ENCODE data around the gene COX4I1.
A peak's percentile ranks its signal among the peaks of the same experiment; 100 is the strongest.

Gene COX4I1

GRCh38 chr16:85848986-85849385 is 49.5 kb downstream of the COX4I1 start:
- in situ Hi-C loops (cut with MboI; ENCODE audit: low pct_unique_long_range_greater_than_20kb, low sequenced_read_pairs), result no loop called here
- no peak for DNase-seq

DNA sequence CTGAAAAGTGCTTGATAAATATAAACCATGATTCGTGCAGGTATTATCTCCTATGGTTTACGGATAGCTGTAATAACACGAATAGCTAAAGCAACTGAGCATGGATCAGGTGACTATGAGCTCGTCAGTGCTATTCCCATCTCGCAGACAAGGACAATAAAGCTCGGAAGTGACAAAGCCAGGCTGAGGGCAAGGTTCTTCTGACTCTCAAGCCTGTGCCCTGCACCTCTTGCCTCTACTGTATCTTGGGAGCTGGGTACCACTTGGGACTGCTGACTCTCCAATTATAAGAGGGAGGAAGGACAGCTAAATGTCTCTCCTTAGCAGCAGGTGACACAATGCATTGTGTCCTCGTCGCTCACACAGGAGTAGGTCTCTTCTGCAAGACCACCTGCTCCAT is 49.9 kb downstream of the COX4I1 start:
- in situ Hi-C loops (cut with MboI; ENCODE audit: low pct_unique_long_range_greater_than_20kb, low sequenced_read_pairs), result no loop called here
- no peak for DNase-seq

- DNase-seq, result no peak
- in situ Hi-C loops (cut with MboI; ENCODE audit: low pct_unique_long_range_greater_than_20kb, low sequenced_read_pairs), result no loop called here
Measured at GRCh38 chr16:85850344-85850880, 50.9 kb downstream of the COX4I1 start.

DNA sequence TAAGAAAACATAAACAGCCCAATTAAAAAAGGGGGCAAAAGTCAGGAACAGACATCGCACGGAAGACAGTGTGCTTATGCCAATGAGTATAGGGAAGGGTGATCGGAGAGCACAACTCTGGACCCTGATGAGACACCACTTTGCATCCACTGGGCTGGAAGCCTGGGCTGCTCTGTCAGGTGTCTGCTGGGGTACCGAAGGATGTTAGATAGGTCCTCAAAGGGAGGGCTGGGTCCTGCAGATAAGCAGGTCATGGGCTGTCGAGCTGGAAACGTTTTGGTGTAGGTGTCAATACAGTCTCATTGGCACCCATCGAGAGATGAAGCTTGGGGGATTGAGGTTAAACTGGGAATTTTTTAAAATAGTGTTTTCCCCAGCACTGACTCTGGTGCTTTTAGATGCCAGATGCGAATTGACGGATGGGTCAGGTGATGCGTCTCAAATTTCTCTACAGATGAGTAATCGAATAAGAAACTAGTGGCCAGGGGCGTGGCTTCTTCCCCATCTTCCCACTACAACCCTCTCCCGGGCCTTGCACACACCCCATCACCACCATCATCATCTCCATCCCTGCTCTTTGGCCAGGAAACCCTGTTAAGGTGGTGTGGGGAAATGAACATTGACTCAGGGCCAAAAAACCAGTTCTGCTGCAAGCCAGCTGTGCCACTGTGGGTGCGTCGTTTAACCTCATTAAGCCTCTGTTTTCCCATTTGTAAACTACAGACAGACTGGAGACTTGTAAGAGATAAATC is 51.7 kb downstream of the COX4I1 start:
- no peak for DNase-seq
- in situ Hi-C loops (cut with MboI; ENCODE audit: low pct_unique_long_range_greater_than_20kb, low sequenced_read_pairs), result no loop called here

- in situ Hi-C loops (cut with MboI; ENCODE audit: low pct_unique_long_range_greater_than_20kb, low sequenced_read_pairs), result no loop called here
- peak; percentile 64 for DNase-seq
Measured at GRCh38 chr16:85853547-85854545, 54.4 kb downstream of the COX4I1 start.

- in situ Hi-C loops (cut with MboI; ENCODE audit: low pct_unique_long_range_greater_than_20kb, low sequenced_read_pairs), result no loop called here
- no peak for DNase-seq
Measured at GRCh38 chr16:85854935-85855334, 55.4 kb downstream of the COX4I1 start.

- in situ Hi-C loops (cut with MboI; ENCODE audit: low pct_unique_long_range_greater_than_20kb, low sequenced_read_pairs), result no loop called here
- DNase-seq, result no peak
Measured at GRCh38 chr16:85856079-85856478, 56.6 kb downstream of the COX4I1 start.

DNA sequence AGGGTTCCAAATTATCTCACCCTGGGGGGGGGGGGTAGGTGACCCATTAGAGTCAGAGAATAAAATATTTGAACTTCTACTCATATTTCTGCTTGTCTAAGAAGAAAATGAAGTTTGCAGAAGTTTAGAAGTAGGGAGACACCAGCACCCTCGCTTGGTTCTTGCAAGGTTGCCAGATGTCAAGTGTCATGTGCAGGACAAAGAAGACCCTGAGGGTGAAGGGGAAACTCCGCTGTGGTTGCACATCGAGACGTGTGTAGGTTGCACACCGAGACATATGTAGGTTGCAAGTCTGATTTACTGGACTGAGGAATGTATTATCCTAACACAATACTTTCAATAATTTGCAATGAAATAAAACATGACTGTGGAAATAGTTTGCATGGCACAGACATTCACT is 57.1 kb downstream of the COX4I1 start:
- in situ Hi-C loops (cut with MboI; ENCODE audit: low pct_unique_long_range_greater_than_20kb, low sequenced_read_pairs), result no loop called here
- no peak for DNase-seq

Data from KBM-7 (cell line).